Right renal cortex interstitium (tissue), 3 donors: ENCODE results near the gene FSHR. TPM values are rescaled to one million over a fixed set of nuclear protein-coding genes. Genes with fewer than 3 reads are reported as not detected.

Source experiments
- DNase-seq, 3 donors: peaks; one replicate each; pipeline ENCODE4 v3.0.0-alpha.2; 2013; ENCODE audit warnings: low read depth in 3 of 3, low spot score in 2 of 3
- polyA plus RNA-seq, 3 donors: library from polyadenylated mRNA; unstranded; fragments of 120-200 nt; gene quantifications; one replicate each; pipeline ENCODE4 v1.2.1, GENCODE V29; 2013; ENCODE audit not compliant: insufficient read length in 3 of 3

Gene FSHR
- polyA plus RNA-seq, 3 donors = not detected

DNA sequence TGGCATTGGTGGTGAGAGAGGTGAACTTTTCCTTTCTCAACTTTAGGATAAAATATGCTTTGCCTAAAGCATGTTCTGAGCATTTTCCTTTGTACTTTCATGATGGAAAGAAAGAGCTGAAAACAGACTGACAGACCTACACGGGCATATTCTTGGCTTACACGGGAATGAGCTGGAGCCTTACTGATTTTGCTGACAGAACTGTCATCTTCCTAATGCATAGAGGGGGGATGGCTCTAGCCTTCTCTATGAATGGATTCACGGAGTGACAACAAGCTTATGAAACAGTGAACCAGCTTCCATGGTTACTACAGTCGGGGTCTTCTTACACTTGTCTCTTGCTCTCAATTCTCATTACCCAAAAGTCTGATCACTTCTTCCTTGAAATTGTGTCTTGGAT, 32.2 kb downstream of the FSHR start:
- no peak for DNase-seq

DNA sequence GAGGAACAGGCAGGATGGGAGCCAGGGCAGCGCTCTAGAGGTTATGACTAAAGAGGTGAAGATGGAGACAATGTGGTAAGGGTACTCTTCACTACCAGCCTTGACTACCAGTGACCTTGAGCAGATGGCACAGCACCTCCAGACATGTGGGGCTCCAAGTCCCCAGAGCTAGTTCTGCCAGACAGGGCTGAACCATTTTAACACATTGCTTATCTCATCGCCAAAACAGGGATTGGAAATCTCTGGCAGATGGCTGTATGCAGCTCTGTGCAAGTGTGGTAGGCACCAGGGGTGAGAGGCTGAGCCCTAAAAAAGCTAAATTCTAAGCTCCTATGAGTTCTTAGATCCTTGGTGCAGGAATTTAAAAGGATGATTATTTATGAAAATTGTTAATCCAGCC, 41.3 kb downstream of the FSHR start:
- no peak for DNase-seq

DNA sequence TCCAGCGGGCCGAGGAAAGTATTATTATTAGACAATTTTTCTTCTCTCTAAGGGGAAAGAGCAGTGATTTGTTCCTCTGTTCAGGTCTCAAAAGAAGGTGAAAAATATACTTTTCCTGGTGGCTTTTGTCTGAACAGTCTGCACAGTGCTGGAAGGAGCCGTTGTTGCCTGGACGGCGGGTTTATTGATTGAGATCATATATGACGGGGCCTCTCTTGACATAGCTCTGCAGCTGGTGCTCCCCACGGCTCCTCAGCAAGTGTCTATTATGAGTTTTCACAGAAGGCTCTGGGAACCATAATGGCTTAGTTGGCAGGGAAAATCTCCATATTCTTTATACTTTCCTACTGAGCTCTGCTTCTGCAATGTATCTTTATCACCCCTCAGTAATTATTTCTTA, 42.9 kb downstream of the FSHR start:
- no peak for DNase-seq

DNA sequence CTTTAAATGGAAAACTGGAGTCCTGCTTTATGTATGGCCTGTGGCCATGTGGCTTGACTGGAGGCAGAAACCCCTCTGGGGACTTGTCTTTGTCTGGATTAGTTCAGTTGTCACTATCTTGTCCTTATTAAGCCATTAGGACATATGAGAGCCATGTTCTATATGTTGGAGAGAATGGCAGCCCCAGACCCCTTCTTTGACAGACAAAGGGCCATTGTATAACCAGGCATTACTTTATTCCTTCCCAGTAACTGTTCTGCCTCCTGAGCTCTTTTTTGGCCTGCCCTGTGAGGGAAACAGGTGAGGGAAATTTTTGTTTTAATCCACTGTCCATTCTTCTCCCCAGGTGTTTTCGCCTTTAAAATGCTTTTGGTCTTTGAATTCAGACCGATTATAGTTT, 43.3 kb downstream of the FSHR start:
- DNase-seq = no peak

DNA sequence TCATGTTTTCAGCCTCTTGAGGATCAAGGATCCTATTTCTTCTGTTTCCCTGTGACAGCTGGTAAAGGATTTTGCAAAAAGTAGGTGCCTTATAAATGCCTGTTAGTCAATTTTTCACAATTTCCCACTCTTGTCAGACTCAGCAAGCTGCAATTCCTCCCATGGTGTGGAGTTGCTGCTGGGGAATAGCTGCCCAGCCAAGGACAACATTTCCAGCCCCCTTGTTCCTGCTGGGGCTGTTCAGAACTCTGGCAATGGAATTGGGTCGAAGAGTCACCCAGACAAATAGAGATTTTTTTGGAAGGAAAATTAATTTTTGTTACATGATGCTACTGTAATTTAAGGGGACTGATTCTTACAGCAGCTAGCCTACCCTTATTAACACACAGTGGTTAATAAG, 43.7 kb downstream of the FSHR start:
- DNase-seq = no peak

DNA sequence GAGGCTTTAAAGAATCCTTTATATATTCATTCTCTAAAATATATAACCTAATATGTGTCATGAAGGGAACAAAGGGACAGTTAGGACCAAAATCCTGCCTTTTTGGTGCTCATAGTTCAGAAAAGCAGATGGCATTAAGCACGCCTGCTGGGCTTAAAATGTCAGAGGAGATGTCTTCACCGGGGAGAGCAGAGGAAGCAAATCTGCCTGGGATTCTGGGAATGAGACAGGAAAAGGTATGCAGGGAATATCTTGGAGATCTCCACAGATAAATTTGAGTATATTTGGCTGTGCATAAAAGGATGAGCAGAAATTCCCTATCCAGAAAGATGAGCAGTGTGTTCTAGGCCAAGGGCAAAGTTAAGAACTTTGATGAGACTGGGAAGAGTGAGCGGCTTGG, 45.5 kb downstream of the FSHR start:
- no peak for DNase-seq

DNA sequence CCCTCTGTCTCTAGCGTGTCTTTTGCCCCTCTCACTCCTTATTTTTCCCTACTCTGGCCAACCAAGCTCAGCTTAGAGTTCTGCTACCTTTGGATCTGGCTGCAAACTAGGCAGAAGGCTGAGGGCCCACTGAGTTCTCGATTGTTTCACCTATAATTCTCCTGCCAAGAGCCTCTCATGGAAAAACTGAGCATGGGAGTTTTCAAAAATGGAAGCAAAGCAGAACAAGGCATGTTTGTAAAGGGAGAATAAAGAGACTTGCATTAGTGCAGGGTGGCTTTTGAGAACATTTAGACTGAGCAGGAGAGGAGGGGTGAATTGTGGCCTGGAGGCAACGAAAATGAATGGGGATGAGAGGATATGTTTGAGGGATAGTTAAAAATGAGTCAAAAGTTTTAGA, 45.9 kb downstream of the FSHR start:
- no peak for DNase-seq

DNA sequence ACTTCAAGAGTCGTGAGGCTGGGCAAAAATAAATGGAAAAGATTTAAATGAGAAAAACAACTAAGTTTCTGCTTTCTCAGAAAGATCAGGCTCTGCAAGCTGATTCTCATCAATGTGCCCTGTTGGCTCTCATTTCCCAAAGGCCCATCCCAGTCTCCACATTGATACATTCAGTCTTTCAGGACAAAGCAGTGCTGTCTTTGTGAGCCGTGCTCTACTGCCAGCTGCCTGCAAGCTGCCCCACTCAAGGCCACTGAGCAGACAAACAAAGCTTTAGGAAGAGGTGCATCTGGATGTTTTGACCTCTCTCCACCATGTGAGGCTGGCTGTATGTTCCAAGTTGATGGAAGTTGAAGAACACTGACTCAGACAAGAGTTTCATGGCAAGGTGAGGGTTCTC, 48.8 kb downstream of the FSHR start:
- DNase-seq = no peak

DNA sequence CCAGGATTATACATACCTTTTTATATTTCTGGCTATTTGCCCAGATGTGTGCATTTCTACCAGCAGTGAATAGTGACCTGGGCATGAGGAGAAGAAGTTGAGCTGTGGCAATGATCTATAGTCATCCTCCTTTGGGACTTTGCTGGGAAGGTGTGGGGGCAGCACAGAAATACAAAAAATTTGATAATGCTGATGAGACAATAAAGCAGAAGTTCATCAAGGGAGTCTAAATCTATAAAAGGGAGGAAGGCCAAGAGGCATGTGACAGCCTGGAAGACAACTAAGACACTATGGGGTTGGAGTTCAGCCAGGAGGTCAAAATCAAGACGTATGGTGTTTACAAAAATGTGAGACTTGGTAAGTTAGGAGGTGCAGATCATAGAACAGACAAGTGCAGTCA, 52.2 kb downstream of the FSHR start:
- DNase-seq = no peak

DNA sequence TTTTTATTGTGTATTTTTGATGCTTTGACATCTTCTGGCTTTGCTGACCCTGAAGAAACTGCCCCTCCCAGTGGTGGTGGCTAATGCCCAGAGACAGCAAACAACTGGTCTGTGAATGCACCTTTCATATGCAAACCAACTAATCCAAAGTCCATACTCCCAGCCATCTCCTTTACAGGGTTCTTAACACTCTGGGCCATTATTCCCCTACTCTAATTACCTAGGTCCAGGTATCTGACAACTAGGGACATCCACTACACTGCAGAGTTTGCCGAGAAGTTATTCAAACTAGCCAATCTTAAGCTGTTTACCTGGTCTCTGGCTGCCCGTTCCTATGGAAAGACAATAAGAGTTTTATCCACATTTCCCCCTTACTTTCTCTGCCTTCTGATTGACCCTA, 73.6 kb downstream of the FSHR start:
- no peak for DNase-seq

DNA sequence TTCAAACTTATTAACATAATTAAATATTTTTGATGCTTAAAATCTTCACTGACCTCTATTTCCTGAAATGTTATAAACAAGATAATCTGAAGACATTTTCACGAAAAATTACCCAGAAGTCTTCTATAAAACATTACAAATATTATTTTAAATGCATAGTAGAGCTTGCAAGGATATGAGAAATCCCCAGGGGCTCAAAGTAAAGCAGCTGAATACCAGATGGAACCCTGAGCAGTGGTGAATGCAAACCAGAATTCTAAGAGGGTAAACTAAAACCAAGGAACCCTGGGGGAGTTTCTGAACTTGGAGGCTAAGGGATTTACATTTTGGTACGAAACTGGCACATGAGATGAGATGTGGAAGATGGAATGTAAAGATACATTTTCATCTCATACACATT, 83.6 kb downstream of the FSHR start:
- DNase-seq = no peak

DNA sequence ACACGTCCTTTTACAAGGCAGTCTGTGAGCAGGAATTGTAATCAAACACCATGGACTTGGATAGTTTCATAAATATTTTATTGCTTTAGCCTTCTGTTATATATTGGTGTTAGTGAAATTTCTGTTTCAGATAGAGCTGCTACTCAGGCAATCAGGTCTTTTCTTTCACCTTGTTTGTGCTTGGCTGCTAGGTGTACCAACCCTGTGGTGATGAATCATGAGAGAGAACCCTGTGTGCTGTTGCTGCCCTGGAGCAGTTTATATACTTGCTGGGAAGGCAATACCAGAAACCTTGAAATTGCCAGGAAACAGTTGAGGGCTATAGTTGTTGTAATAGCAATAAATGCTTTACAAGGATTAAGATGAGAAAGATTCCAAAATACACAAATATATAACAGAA, 84.5 kb downstream of the FSHR start:
- DNase-seq = no peak

DNA sequence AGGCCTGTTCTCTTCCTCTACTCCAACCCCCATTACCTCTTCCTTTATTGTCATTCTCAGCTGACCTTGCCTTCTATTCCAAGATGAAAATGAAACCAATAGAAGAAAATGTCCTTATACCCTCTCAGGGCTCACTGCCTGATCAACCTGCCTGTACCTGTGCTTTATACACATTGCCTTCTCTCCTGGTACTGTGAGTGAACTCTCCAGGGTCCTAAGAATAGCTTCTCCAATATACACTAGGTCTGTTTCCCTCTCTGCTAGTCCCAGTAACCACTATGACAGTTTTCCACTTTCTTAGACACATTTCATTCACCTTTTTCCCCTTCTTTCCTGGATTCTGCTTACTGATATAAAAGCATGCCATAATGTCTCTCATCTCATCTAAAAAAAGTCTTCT, 85.7 kb downstream of the FSHR start:
- no peak for DNase-seq

DNA sequence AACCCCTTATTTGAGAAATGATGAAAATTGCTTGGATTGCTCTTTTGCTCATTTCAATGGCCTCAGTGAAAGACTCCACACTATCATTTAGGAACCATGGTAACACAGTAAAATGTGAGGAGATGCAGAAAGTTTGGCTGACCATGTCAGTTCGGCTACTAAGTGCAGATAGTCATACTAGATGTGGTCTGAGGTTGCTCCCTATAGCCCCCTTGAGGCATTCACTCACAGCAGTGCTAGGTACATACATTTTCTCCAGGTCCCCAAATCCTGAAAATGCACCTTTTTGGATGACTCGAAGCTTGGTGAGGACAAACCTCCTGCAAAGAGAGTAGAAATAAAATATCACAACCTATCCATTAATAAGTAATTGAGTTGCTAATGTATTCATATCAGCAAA, 86.3 kb downstream of the FSHR start:
- no peak for DNase-seq

DNA sequence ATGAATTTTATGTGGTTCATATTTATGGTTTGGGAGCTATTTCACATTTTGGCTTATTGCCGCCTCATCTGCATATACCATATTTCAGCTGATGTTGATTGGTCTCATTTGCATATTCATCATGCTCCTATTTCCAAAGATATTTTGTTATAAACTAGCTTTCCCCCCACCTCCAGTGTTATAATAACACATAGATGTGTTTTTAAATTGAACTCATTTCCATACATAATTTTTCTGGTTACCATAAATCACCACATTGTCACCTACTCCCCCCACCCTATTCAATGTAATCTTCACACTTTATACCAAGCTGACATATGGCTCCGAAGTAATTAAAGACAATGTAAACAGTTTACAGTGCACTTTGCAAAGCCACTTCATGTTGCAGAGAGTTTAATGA, 101.2 kb downstream of the FSHR start:
- DNase-seq = no peak

DNA sequence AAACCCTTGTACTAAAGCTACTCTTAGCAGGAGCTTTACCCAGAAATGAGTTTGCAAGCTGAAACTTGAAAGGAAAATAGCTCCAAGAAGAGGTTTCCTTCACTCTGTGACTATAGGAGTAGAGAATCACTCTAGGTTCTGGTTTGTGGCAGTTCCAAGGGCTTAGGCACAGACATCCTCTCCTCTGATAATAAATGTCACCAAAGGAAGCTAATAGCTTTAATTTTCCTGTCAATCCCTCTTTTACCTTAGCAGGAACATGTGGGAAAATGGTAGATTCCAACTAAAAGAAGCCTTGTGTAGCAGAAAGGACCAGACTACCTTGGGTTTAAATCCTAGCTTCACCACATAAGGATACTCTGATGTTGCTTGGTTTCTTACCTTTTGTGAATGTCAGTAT, 104.0 kb downstream of the FSHR start:
- no peak for DNase-seq

DNA sequence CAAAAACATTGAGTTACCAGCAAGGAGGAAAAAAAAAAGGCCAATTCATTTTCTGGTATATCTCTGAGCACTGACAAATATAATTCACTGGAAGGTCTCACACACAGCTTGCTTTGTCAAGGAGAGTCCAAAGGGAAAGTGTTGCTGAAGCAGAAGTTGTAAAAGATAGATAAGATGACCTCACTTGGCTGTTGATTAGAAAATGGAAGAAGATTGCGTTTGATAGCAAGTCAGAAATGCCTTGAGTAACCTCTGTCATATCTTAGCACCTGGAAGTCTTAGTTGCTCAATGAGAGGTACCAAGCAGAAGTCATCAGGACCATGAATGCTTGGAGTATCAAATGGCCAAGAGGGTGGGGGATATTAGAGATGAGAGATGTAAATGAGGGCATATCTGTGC, 105.2 kb downstream of the FSHR start:
- no peak for DNase-seq

DNA sequence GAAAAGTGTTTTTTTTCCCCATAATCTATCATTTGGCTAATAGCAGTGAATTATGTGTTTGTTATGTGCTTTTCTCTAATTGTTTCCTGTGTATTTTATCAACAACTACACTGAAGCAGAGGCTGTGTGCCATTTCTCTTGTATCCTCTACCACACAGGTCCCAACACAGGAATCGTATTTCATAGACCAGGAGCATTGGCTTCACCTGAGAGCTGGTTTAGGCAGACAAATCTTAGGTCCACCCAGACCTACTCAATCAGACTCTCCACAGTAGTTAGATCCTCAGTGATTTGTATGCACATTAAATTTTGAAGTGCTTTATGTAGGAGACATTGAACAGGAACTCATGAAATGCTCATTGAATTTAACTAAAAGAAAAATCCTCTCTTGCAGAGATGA, 109.2 kb downstream of the FSHR start:
- no peak for DNase-seq

DNA sequence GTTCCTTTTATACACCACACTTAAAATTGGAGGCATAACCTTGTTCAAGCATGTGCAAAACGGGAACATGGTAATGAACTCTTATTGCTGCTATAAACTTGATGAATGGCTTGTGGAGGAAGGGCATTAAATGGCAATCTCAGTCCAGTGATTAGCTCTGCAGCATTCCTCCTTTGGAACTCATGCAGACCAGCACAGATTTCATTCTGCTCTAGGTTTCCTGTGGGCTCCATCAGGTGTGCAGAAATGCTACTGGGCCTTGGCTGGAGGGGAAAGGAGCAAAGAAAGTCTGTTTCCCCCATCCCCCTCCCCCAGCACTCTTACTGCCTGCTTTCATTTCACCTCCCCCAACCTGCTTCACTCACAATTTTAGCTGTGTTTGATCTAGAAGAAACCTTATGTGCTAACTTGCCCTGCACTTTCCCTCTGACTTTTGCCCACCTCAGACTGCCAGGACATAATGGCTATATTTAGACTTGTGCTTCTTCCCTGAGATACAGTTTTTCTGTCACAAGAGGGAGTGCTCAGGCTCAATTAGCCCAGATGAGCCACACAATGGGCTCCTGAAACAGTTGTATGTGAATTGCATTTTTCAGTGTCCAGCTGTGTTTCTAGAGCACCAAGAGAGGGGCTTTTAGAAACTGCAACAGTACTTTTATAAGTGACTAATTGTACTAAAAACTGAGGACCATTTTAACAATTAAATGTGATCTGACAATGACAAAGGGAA, 109.8 kb downstream of the FSHR start:
- peak in 2 of 3 donors; percentile 41 to 53 for DNase-seq

DNA sequence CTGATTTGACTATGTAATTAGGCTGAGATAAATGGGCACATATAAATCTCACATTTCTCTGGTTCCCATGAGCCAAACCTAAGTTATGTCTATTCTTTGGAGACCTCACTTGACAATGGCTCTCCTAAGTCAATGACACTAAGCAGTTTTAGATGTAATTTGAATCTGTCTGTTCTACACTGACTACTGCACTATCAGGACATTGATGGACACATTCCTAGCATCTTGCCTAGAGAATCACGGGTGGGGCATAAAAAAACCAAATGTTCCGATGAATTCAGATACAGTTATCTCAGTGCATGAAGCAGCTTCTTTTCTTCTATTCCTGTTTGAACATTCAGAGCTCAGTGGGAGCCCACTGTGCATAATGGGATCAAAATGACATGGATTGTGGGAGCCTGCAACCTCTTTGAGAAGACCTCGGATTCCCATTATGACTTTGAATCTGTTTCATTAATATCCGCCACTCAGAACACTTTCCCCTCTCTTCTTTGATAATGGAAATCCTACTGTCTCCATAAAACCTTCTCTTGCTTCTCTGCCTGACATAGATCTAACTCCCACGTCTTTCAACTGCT, 110.8 kb downstream of the FSHR start:
- DNase-seq = no peak

DNA sequence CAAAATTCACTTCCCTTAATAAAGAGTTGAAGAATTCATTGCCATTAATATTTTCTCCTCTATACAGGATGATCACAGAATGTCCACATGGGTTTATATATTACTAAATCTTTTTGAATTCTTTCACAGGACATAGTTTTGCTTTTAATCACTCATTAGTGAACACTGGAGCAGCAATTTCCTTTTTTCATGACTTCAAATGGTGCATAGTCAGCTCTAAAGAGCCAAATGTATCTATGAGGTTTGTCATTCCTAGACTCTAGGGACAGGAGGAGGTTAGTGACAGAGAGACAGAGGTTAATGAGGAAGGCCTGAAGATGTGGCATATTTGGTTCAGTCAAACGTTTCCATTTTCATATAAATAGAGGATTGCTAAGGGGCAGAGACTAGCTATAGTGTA, 111.8 kb downstream of the FSHR start:
- DNase-seq = no peak

DNA sequence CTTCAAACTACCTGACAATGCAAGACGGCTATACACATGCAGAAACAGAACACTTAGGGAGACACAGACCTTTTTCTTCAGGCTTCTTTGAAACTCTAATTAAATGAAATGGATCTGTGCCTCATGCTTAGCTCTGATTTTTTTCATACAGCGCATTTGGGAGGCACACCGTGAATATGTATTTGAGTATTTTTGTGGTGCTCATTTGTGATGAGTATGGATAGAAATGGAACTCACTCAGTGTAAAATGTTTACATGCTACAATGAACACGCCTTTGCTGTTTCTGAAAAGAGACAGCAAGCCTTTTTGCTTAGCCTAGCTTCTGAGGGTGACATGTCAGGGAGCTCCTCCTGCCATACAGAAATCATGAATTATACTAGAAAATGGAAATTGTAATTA, 113.3 kb downstream of the FSHR start:
- DNase-seq = no peak

DNA sequence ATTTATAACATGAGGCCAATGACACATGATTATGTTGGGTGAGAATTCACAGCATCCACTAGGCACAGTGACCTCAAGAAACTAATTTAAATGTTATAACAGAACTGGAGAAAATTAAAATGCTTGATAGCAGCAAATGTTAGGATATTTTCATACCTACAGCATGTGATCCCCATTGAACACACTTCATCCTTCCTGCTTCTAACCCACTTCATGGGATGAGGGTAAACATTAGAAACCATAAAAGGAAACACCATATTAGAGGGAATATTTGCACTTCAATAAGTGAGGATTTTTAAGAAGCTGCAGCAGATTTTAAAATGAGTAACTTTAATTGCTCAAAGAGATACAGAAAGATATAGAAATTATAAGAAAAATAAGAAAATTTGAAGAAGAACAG, 117.1 kb downstream of the FSHR start:
- DNase-seq = no peak
